C4-2B (cell line): ENCODE results near the gene FBL.

ENCODE experiments used
- ZFX ChIP-seq: fragments of 450-650 bp; IDR thresholded peaks from 2 replicates; pipeline ENCODE4 v1.6.1; 2017
- TF ChIP-seq, protein P1 (sequence below): fragments of 450-650 bp; conservative IDR thresholded peaks from 2 replicates; pipeline ENCODE4 v1.5.1; 2017; ENCODE audit warnings: mild to moderate bottlenecking

DNA sequence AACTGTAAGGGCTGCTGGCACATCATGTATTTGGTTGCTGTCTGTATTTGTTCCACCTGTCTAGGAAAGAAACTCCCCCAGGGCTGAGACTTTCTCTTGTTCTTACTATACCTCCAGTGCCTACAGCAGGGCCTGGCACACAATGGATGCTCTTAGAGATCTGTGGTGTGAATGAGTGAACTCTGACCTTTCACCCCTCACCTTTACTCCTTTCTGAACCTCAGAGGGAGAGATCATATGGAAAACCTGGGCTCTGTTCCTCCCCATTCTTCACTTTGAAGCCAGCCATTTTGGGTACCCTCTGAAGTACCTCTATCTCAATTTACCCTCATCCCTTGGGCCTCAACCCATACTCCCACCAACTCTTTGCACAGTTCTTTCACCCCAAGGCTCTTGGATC, 15.3 kb downstream of the FBL start:
- TF ChIP-seq, protein P1, sequence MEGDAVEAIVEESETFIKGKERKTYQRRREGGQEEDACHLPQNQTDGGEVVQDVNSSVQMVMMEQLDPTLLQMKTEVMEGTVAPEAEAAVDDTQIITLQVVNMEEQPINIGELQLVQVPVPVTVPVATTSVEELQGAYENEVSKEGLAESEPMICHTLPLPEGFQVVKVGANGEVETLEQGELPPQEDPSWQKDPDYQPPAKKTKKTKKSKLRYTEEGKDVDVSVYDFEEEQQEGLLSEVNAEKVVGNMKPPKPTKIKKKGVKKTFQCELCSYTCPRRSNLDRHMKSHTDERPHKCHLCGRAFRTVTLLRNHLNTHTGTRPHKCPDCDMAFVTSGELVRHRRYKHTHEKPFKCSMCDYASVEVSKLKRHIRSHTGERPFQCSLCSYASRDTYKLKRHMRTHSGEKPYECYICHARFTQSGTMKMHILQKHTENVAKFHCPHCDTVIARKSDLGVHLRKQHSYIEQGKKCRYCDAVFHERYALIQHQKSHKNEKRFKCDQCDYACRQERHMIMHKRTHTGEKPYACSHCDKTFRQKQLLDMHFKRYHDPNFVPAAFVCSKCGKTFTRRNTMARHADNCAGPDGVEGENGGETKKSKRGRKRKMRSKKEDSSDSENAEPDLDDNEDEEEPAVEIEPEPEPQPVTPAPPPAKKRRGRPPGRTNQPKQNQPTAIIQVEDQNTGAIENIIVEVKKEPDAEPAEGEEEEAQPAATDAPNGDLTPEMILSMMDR: no peak
- TF ChIP-seq ZFX: no peak
